DND-41 (cell line): Measurements from ENCODE around the gene LY86.

Experiments used
- EZH2 ChIP-seq: IDR thresholded peaks from 3 replicates; pipeline ENCODE4 v1.6.1; 2012; ENCODE audit warnings: borderline replicate concordance, low read depth, mild to moderate bottlenecking, moderate library complexity, low read length, inconsistent platforms; ENCODE audit not compliant: severe bottlenecking
- TF ChIP-seq, protein P1 (sequence below): IDR thresholded peaks from 2 replicates; pipeline ENCODE4 v1.5.1; 2012; ENCODE audit warnings: borderline replicate concordance, low read length, moderate library complexity, mild to moderate bottlenecking; ENCODE audit not compliant: poor library complexity, severe bottlenecking; ENCODE audit errors: extremely low read depth

- TF ChIP-seq, protein P1, sequence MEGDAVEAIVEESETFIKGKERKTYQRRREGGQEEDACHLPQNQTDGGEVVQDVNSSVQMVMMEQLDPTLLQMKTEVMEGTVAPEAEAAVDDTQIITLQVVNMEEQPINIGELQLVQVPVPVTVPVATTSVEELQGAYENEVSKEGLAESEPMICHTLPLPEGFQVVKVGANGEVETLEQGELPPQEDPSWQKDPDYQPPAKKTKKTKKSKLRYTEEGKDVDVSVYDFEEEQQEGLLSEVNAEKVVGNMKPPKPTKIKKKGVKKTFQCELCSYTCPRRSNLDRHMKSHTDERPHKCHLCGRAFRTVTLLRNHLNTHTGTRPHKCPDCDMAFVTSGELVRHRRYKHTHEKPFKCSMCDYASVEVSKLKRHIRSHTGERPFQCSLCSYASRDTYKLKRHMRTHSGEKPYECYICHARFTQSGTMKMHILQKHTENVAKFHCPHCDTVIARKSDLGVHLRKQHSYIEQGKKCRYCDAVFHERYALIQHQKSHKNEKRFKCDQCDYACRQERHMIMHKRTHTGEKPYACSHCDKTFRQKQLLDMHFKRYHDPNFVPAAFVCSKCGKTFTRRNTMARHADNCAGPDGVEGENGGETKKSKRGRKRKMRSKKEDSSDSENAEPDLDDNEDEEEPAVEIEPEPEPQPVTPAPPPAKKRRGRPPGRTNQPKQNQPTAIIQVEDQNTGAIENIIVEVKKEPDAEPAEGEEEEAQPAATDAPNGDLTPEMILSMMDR, result no peak
- no peak for TF ChIP-seq EZH2
Observed at GRCh38 chr6:6543181-6543879, 45.2 kb upstream of the LY86 start.
